B cell (primary cell): ENCODE data around the gene MNAT1. TPM values are rescaled to one million over a fixed set of nuclear protein-coding genes. Genes with fewer than 3 reads are reported as not detected.

ENCODE experiments used
- ATAC-seq: fragments of 200-7000 bp; cut with Tn5 transposase; one replicate; pipeline ENCODE4 v1.10.0; 2021; ENCODE audit warnings: low read depth, mild to moderate bottlenecking, moderate number of reproducible peaks, moderate library complexity
- CTCF ChIA-PET: fragments of 350-600 bp; sonication (Branson Sonifier 250); formaldehyde crosslinking; loops from one replicate; lab custom pipeline; 2021; ENCODE audit warnings: antibody characterized with exemption, inconsistent platforms; lab: Charles Lee
- POLR2A ChIA-PET: fragments of 350-600 bp; sonication (Branson Sonifier 250); formaldehyde crosslinking; loops from one replicate; lab custom pipeline; 2021; ENCODE audit warnings: antibody characterized with exemption; lab: Charles Lee
- DNase-seq: peaks from one replicate; pipeline ENCODE4 v3.0.0; 2013
- H2AFZ ChIP-seq: 2 replicates; pipeline ENCODE4 v1.6.1; 2012; ENCODE audit warnings: mild to moderate bottlenecking, low read depth, low read length; ENCODE audit not compliant: insufficient read depth, poor library complexity, severe bottlenecking
- H3K27ac ChIP-seq, 2 donors: 1 replicate in 1 of 2; 2 replicates in 1 of 2; pipeline ENCODE4 v1.5.1; 2012 to 2013; ENCODE audit warnings: low read length in 2 of 2, mild to moderate bottlenecking in 2 of 2, moderate library complexity in 1 of 2
- H3K27me3 ChIP-seq, 4 experiments: fragments of 200-600 bp in 1 of 4; sonication (generic) in 1 of 4; replicated peaks in 1 of 4; 1 replicate in 2 of 4; 2 replicates in 2 of 4; pipeline versions ENCODE4 v1.6.1 to v1.7.0; 2013 to 2016; ENCODE audit warnings: low read length in 3 of 4, mild to moderate bottlenecking in 2 of 4, mixed read lengths in 1 of 4, moderate library complexity in 1 of 4; ENCODE audit not compliant: insufficient read depth in 4 of 4, control insufficient read depth in 3 of 4; ENCODE audit errors: control extremely low read depth in 1 of 4
- H3K36me3 ChIP-seq, 2 experiments: replicated peaks in 1 of 2; 1 replicate in 1 of 2; 2 replicates in 1 of 2; pipeline versions ENCODE4 v1.6.1 to v1.7.1; 2013; ENCODE audit warnings: low read length in 1 of 2; ENCODE audit not compliant: insufficient read depth in 2 of 2, control insufficient read depth in 1 of 2; ENCODE audit errors: control extremely low read depth in 1 of 2, extremely low read depth in 1 of 2
- H3K4me1 ChIP-seq, 2 donors: fragments of 200-600 bp in 1 of 2; sonication (generic) in 1 of 2; 1 replicate in 1 of 2; 2 replicates in 1 of 2; pipeline versions ENCODE4 v1.5.1 to v1.6.1; 2013 to 2017; ENCODE audit warnings: low read length in 2 of 2; ENCODE audit not compliant: control insufficient read depth in 2 of 2, insufficient read depth in 2 of 2
- H3K4me2 ChIP-seq: replicated peaks from 2 replicates; pipeline ENCODE3; 2012; ENCODE audit warnings: mild to moderate bottlenecking, low read depth, low read length; ENCODE audit not compliant: poor library complexity, severe bottlenecking
- H3K4me3 ChIP-seq, 5 experiments: fragments of 200-600 bp in 1 of 5; sonication (generic) in 1 of 5; 1 replicate in 3 of 5; 2 replicates in 2 of 5; pipeline versions ENCODE4 v1.5.1 to v1.7.0; 2011 to 2016; ENCODE audit warnings: low read length in 4 of 5, mild to moderate bottlenecking in 4 of 5, low read depth in 2 of 5, control low read depth in 1 of 5, moderate library complexity in 1 of 5; ENCODE audit not compliant: insufficient read depth in 1 of 5; ENCODE audit errors: control extremely low read depth in 1 of 5, extremely low read depth in 1 of 5
- H3K79me2 ChIP-seq: fragments of 200-600 bp; sonication (generic); one replicate; pipeline ENCODE4 v1.6.0; 2016; ENCODE audit warnings: low read length; ENCODE audit not compliant: control insufficient read depth, insufficient read depth
- H3K9ac ChIP-seq: fragments of 200-600 bp; sonication (generic); 2 replicates; pipeline ENCODE4 v1.6.1; 2017; ENCODE audit warnings: mild to moderate bottlenecking, low read length, moderate library complexity
- H3K9me3 ChIP-seq, 3 donors: one replicate each; pipeline versions ENCODE4 v1.6.1 to v1.7.1; 2013; ENCODE audit warnings: low read length in 2 of 3; ENCODE audit not compliant: control insufficient read depth in 2 of 3, insufficient read depth in 1 of 3; ENCODE audit errors: control extremely low read depth in 1 of 3
- H4K20me1 ChIP-seq: 2 replicates; pipeline ENCODE4 v1.6.0; 2012; ENCODE audit warnings: mild to moderate bottlenecking, low read length; ENCODE audit not compliant: insufficient read depth, control insufficient read depth, poor library complexity, severe bottlenecking
- H3K27ac Mint-ChIP-seq: one replicate; pipeline ENCODE4 v1.8.0; 2021; ENCODE audit warnings: mixed read lengths
- H3K27me3 Mint-ChIP-seq: one replicate; pipeline ENCODE4 v1.8.0; 2021; ENCODE audit warnings: mixed read lengths
- H3K4me1 Mint-ChIP-seq: one replicate; pipeline ENCODE4 v1.8.0; 2021; ENCODE audit warnings: mixed read lengths
- H3K4me3 Mint-ChIP-seq: one replicate; pipeline ENCODE4 v1.8.0; 2021; ENCODE audit warnings: mixed read lengths
- H3K9me3 Mint-ChIP-seq: one replicate; pipeline ENCODE4 v1.8.0; 2022; ENCODE audit warnings: mixed read lengths; ENCODE audit not compliant: insufficient read depth
- EZH2 ChIP-seq: IDR thresholded peaks from 2 replicates; pipeline ENCODE4 v1.6.1; 2012; ENCODE audit warnings: borderline replicate concordance, low read depth, mild to moderate bottlenecking, moderate library complexity, low read length; ENCODE audit not compliant: insufficient read depth, poor library complexity, severe bottlenecking
- whole genome bisulfite sequencing: methylation state at CpG from one replicate; pipeline ENCODE4 v1.1.5; 2013; ENCODE audit warnings: missing lambda C conversion rate; ENCODE audit not compliant: insufficient coverage; 5-methylcytosine and 5-hydroxymethylcytosine counted together
- intact Hi-C: fragments of 100-400 bp; cut with micrococcal nuclease; formaldehyde crosslinking; loops from one replicate; pipeline ENCODE4 v1.10.0; 2022
- polyA plus RNA-seq: library from polyadenylated mRNA; depleted of rRNA; stranded (reverse); fragments of >200 nt; gene quantifications from 2 replicates; pipeline ENCODE4 v1.2.3, GENCODE V29; 2012
- total RNA-seq, 2 donors: library from RNA; stranded (reverse); fragments of 120-200 nt in 1 of 2; gene quantifications; 1 replicate in 1 of 2; 2 replicates in 1 of 2; pipeline versions ENCODE4 v1.2.3 to v1.2.4, GENCODE V29; 2013 to 2022
- TF ChIP-seq, protein P1 (sequence below): fragments of 200-600 bp; IDR thresholded peaks from one replicate; pipeline ENCODE4 v1.8.0; 2022; ENCODE audit warnings: antibody characterized with exemption, mild to moderate bottlenecking

Gene MNAT1
- total and polyA plus RNA-seq, 2 donors (not counting 1 experiment from before 2014, with no cell fraction given): 15.2 to 28.2 TPM

DNA sequence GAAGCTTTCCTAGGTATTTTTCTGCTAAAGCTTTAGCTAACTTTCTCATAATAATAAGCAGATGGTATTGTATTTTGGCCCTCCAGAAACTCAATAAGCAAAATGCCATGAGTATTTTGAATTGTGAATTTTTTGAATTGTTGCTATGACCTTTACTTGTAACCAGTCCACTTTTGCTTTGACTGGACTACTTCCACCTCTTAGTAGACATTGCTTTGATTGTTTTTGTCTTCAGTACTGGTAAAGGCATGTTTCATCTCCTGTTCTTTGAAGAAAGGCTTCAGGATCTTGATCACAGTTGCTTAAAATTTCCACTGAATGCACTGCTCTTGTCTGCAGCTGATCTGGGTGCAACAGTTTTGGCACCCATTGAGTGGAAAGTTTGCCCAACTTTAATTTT, 144.0 kb downstream of the MNAT1 start:
- Histone ChIP-seq H3K27ac (no peak overlapping the region), H3K9me3 (peaks cover 0 to 3% (median 0%) of the 10 kb centered on the region in 3 donors), H3K4me1 (no peaks in the 10 kb centered on the region), H3K27me3 (no peaks in the 10 kb centered on the region), H3K4me3 (no peak overlapping the region), H3K4me2 (no peak overlapping the region), H2AFZ (no peak overlapping the region), H3K36me3 (peaks cover 0 to 2% of the 10 kb centered on the region in 2 experiments), H4K20me1 (no peaks in the 10 kb centered on the region), H3K79me2 (no peaks in the 10 kb centered on the region), H3K9ac (no peak overlapping the region)
- ChIA-PET CTCF (no interaction called here), POLR2A (no interaction called here)
- ATAC-seq: no peak
- TF ChIP-seq, protein P1, sequence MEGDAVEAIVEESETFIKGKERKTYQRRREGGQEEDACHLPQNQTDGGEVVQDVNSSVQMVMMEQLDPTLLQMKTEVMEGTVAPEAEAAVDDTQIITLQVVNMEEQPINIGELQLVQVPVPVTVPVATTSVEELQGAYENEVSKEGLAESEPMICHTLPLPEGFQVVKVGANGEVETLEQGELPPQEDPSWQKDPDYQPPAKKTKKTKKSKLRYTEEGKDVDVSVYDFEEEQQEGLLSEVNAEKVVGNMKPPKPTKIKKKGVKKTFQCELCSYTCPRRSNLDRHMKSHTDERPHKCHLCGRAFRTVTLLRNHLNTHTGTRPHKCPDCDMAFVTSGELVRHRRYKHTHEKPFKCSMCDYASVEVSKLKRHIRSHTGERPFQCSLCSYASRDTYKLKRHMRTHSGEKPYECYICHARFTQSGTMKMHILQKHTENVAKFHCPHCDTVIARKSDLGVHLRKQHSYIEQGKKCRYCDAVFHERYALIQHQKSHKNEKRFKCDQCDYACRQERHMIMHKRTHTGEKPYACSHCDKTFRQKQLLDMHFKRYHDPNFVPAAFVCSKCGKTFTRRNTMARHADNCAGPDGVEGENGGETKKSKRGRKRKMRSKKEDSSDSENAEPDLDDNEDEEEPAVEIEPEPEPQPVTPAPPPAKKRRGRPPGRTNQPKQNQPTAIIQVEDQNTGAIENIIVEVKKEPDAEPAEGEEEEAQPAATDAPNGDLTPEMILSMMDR: no peak
- no peak for TF ChIP-seq EZH2
- Mint-ChIP-seq H3K4me1 (no peaks in the 10 kb centered on the region), H3K9me3 (peaks cover 9% of the 10 kb centered on the region), H3K4me3 (no peak overlapping the region), H3K27ac (no peak overlapping the region), H3K27me3 (no peaks in the 10 kb centered on the region)
- DNase-seq: no peak
- intact Hi-C loops: no loop called here

DNA sequence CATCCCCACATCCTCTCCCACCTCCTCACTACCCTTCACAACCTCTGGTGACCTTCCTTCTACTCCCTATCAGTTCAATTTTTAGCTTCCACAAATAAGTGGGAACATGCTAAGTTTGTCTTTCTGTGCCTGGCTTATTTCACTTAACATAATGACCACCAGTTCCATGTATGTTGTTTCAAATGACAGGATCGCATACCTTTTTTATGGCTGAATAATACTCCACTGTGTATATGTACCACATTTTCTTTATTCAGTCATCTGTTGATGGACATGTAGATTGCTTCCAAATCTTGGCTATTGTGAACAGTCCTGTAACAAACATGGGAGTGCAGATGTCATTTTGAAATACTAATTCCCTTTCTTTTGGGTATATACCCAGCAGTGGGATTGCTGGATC, 147.7 kb downstream of the MNAT1 start:
- DNase-seq: no peak
- Histone ChIP-seq H3K9ac (no peak overlapping the region), H3K4me2 (no peak overlapping the region), H3K9me3 (peaks cover 0 to 3% (median 1%) of the 10 kb centered on the region in 3 donors), H3K36me3 (peaks cover 0 to 2% of the 10 kb centered on the region in 2 experiments), H3K27ac (no peak overlapping the region), H3K27me3 (no peaks in the 10 kb centered on the region), H3K4me3 (no peak overlapping the region), H4K20me1 (no peaks in the 10 kb centered on the region), H2AFZ (no peak overlapping the region), H3K4me1 (no peaks in the 10 kb centered on the region), H3K79me2 (no peaks in the 10 kb centered on the region)
- Mint-ChIP-seq H3K27me3 (no peaks in the 10 kb centered on the region), H3K4me1 (no peaks in the 10 kb centered on the region), H3K4me3 (no peak overlapping the region), H3K27ac (no peak overlapping the region), H3K9me3 (peaks cover 15% of the 10 kb centered on the region)
- intact Hi-C loops: no loop called here
- no peak for TF ChIP-seq EZH2
- TF ChIP-seq, protein P1: no peak
- WGBS: no CpG with 5 or more reads among the region's 1 CpG
- no peak for ATAC-seq
- ChIA-PET POLR2A (no interaction called here), CTCF (no interaction called here)
